Left lung (tissue), 10 donors: Measurements from ENCODE around the gene FTCD. TPM values are rescaled to one million over a fixed set of nuclear protein-coding genes. Genes with fewer than 3 reads are reported as not detected.
"Not testable (repeated sequence)": the region's sequence is repeated elsewhere in the genome, so short reads cannot be mapped to it uniquely, and the experiment has no call there.

ENCODE experiments used
- ATAC-seq: fragments of 200-7000 bp; cut with Tn5 transposase; one replicate; pipeline ENCODE4 v1.9.1; 2020; ENCODE audit warnings: moderate library complexity
- DNase-seq, 4 donors: peaks; one replicate each; pipeline ENCODE4 v3.0.0-alpha.2; 2013 to 2020
- H3K27ac ChIP-seq, 2 donors: fragments of 200-600 bp; sonication (generic) in 1 of 2; one replicate each; pipeline versions ENCODE4 v1.5.0 to v1.8.0; 2020 to 2021
- H3K27me3 ChIP-seq, 2 donors: fragments of 200-600 bp; sonication (generic) in 1 of 2; one replicate each; pipeline versions ENCODE4 v1.5.0 to v1.8.0; 2020 to 2021
- H3K36me3 ChIP-seq, 2 donors: fragments of 200-600 bp; sonication (generic) in 1 of 2; one replicate each; pipeline versions ENCODE4 v1.5.0 to v1.8.0; 2020 to 2021
- H3K4me1 ChIP-seq, 2 donors: fragments of 200-600 bp; one replicate each; pipeline ENCODE4 v1.8.0; 2021
- H3K4me3 ChIP-seq, 2 donors: fragments of 200-600 bp; sonication (generic) in 1 of 2; one replicate each; pipeline versions ENCODE4 v1.5.0 to v1.8.0; 2020 to 2021; ENCODE audit warnings: mild to moderate bottlenecking in 1 of 2
- H3K9me3 ChIP-seq, 2 donors: fragments of 200-600 bp; sonication (generic) in 1 of 2; one replicate each; pipeline versions ENCODE4 v1.5.0 to v1.8.0; 2020 to 2021
- intact Hi-C, 2 donors: fragments of 100-400 bp; cut with DNase I; formaldehyde crosslinking; loops; one replicate each; pipeline versions ENCODE4 v1.11.2 to v1.14.2; 2022
- polyA plus RNA-seq, 6 donors: library from polyadenylated mRNA; unstranded; fragments of 120-200 nt; gene quantifications; one replicate each; pipeline ENCODE4 v1.2.1, GENCODE V29; 2013; ENCODE audit not compliant: insufficient read length in 6 of 6
- total RNA-seq, 2 donors: library from RNA; stranded (reverse); fragmentation: NEBNext Ultra II Directional; extraction: Animal tissue kit (Norgen Biotek cat#: 25700); gene quantifications; one replicate each; pipeline ENCODE4 v1.2.1, GENCODE V29; 2021
- TF ChIP-seq, protein P1 (sequence below), 2 donors: fragments of 200-600 bp; sonication (generic) in 1 of 2; IDR thresholded peaks; one replicate each; pipeline versions ENCODE4 v1.5.0 to v1.8.0; 2021; ENCODE audit warnings: antibody characterized with exemption in 2 of 2
- donor health status: DM: no; HTN: yes; CAD: no.
- donor health status: DM: no; HTN: no; CAD: no.

The FTCD gene
- total and polyA plus RNA-seq, 8 donors: 0.29 to 2.4 (median 1.6) TPM

- intact Hi-C loops: no loop called here
- TF ChIP-seq, protein P1, sequence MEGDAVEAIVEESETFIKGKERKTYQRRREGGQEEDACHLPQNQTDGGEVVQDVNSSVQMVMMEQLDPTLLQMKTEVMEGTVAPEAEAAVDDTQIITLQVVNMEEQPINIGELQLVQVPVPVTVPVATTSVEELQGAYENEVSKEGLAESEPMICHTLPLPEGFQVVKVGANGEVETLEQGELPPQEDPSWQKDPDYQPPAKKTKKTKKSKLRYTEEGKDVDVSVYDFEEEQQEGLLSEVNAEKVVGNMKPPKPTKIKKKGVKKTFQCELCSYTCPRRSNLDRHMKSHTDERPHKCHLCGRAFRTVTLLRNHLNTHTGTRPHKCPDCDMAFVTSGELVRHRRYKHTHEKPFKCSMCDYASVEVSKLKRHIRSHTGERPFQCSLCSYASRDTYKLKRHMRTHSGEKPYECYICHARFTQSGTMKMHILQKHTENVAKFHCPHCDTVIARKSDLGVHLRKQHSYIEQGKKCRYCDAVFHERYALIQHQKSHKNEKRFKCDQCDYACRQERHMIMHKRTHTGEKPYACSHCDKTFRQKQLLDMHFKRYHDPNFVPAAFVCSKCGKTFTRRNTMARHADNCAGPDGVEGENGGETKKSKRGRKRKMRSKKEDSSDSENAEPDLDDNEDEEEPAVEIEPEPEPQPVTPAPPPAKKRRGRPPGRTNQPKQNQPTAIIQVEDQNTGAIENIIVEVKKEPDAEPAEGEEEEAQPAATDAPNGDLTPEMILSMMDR (IDR thresholded peaks at IDR 0.05): no peak
- DNase-seq (peak in 1 of 4 donors; percentile 34), ATAC-seq (no peak)
- Histone ChIP-seq H3K27ac (no peak overlapping the region), H3K27me3 (peaks cover 0 to 23% of the 10 kb centered on the region in 2 donors), H3K36me3 (no peaks in the 10 kb centered on the region), H3K4me1 (peaks cover 0 to 6% of the 10 kb centered on the region in 2 donors), H3K4me3 (no peak overlapping the region), H3K9me3 (peaks cover 0 to 3% of the 10 kb centered on the region in 2 donors)
Measured at GRCh38 chr21:46142582-46143473, 12.6 kb downstream of the FTCD start.

- no peaks in the 10 kb centered on the region for H3K36me3 ChIP-seq
- intact Hi-C loops: no loop called here
- TF ChIP-seq, protein P1 (IDR thresholded peaks at IDR 0.05): no peak
- H3K4me3 ChIP-seq: no peak overlapping the region
- no peak overlapping the region for H3K27ac ChIP-seq
- ATAC-seq (no peak), DNase-seq (peak in 1 of 4 donors; percentile 73)
- peaks cover 0 to 6% of the 10 kb centered on the region in 2 donors for H3K4me1 ChIP-seq
- peaks cover 0 to 32% of the 10 kb centered on the region in 2 donors for H3K27me3 ChIP-seq
- H3K9me3 ChIP-seq: peaks cover 0 to 3% of the 10 kb centered on the region in 2 donors
Measured at GRCh38 chr21:46141767-46142581, 13.4 kb downstream of the FTCD start.

DNA sequence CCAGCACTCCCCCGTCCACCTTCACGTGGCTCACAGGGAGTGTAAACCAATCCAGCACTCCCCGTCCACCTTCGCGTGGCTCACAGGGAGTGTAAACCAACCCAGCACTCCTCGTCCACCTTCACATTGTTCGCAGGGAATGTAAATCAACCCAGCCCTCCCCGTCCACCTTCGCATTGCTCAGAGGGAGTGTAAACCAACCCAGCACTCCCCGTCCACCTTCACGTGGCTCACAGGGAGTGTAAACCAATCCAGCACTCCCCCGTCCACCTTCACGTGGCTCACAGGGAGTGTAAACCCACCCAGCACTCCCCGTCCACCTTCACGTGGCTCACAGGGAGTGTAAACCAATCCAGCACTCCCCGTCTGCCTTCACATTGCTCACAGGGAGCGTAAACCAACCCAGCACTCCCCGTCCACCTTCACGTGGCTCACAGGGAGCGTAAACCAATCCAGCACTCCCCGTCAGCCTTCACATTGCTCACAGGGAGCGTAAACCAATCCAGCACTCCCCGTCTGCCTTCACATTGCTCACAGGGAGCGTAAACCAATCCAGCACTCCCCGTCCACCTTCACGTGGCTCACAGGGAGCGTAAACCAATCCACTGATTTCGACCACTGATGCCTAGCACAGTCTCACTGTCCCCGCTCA lies 14.9 kb downstream of the FTCD start:
- peak in 1 of 4 donors; percentile 20 for DNase-seq
- ATAC-seq, H3K4me3 ChIP-seq, intact Hi-C loops, H3K9me3 ChIP-seq, H3K4me1 ChIP-seq, H3K27ac ChIP-seq, H3K36me3 ChIP-seq: not testable (repeated sequence)
- peaks cover 0 to 39% of the 10 kb centered on the region in 2 donors for H3K27me3 ChIP-seq

GRCh38 chr21:46139686-46140085 lies 15.7 kb downstream of the FTCD start:
- Histone ChIP-seq H3K9me3 (peaks cover 0 to 3% of the 10 kb centered on the region in 2 donors), H3K27ac (no peak overlapping the region), H3K36me3 (no peaks in the 10 kb centered on the region), H3K4me1 (peaks cover 0 to 6% of the 10 kb centered on the region in 2 donors), H3K4me3 (no peak overlapping the region), H3K27me3 (peaks cover 0 to 39% of the 10 kb centered on the region in 2 donors)
- peak in 1 of 4 donors; percentile 55 for DNase-seq
- ATAC-seq: no peak
- intact Hi-C loops: no loop called here
- TF ChIP-seq, protein P1 (IDR thresholded peaks at IDR 0.05): no peak

DNA sequence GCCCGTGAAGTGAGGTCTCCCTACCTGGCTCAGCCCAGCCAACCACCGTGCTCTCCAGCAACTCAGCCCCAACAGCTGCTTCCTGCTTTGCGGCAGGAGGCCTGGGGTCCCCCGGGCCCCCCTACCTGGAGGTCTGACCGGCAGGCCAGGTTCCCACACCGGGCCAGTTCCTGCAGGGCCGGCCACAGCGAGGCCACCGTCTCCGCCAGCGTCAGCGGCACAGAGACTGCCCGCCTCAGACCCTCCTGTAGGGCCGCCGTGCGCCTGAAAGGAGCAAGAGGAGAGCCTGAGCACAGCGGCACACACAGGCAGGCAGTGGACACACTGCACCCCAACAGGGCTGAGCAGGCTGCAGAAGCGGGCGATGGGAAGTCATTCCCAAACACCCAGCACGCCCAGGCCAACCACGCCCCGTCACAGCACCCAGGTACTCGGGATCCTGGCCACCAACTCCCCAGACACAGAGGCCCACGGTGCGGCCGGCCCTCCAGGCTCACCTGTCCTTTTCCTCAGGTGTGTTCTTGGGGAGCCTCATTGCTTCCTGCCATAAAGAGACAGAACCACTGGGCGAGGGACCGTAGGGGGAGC lies 16.9 kb downstream of the FTCD start:
- peak in 1 of 4 donors; percentile 78 for DNase-seq
- Histone ChIP-seq H3K4me1 (no peaks in the 10 kb centered on the region), H3K9me3 (peaks cover 0 to 3% of the 10 kb centered on the region in 2 donors), H3K27me3 (peaks cover 0 to 39% of the 10 kb centered on the region in 2 donors), H3K36me3 (no peaks in the 10 kb centered on the region), H3K4me3 (no peak overlapping the region), H3K27ac (no peak overlapping the region)
- TF ChIP-seq, protein P1 (IDR thresholded peaks at IDR 0.05): no peak
- no peak for ATAC-seq
- intact Hi-C loops: no loop called here
